AG04450 (cell line): ENCODE data around the gene PISD. TPM values are rescaled to one million over a fixed set of nuclear protein-coding genes. Genes with fewer than 3 reads are reported as not detected.

Experiments used
- CTCF ChIA-PET: fragments of 300-600, 350-600 bp; formaldehyde crosslinking; extraction: SDS; loops from one replicate; lab custom pipeline; 2022; ENCODE audit warnings: antibody characterized with exemption, inconsistent platforms; lab: Charles Lee
- POLR2A ChIA-PET: fragments of 350-600 bp; formaldehyde crosslinking; extraction: SDS; loops from one replicate; lab custom pipeline; 2021; ENCODE audit warnings: antibody characterized with exemption, inconsistent platforms; lab: Yijun Ruan, JAX
- DNase-seq: peaks from one replicate; pipeline ENCODE4 v3.0.0-alpha.2; 2011; ENCODE audit warnings: low read depth, low spot score
- H3K27ac ChIP-seq: one replicate; pipeline ENCODE4 v1.5.1; 2012; ENCODE audit warnings: low read depth, low read length, control low read depth
- H3K27me3 ChIP-seq: one replicate; pipeline ENCODE4 v1.6.0; 2012; ENCODE audit warnings: low read length; ENCODE audit not compliant: control insufficient read depth, insufficient read depth
- H3K4me3 ChIP-seq: 2 replicates; pipeline ENCODE4 v1.5.1; 2011; ENCODE audit warnings: mild to moderate bottlenecking, low read depth, low read length, control low read depth
- H3K9me3 ChIP-seq: 2 replicates; pipeline ENCODE4 v1.5.1; 2012; ENCODE audit warnings: low read length; ENCODE audit not compliant: control insufficient read depth, insufficient read depth
- polyA plus RNA-seq: library from polyadenylated mRNA; depleted of rRNA; stranded (reverse); fragments of >200 nt; gene quantifications from 2 replicates; pipeline ENCODE4 v1.2.3, GENCODE V29; 2011
- TF ChIP-seq, protein P1 (sequence below): IDR thresholded peaks from 2 replicates; pipeline ENCODE4 v1.5.1; 2011; ENCODE audit warnings: low read depth, low read length, control low read depth, inconsistent platforms

PISD gene
- polyA plus RNA-seq, 1 experiment = 21.6 TPM

DNA sequence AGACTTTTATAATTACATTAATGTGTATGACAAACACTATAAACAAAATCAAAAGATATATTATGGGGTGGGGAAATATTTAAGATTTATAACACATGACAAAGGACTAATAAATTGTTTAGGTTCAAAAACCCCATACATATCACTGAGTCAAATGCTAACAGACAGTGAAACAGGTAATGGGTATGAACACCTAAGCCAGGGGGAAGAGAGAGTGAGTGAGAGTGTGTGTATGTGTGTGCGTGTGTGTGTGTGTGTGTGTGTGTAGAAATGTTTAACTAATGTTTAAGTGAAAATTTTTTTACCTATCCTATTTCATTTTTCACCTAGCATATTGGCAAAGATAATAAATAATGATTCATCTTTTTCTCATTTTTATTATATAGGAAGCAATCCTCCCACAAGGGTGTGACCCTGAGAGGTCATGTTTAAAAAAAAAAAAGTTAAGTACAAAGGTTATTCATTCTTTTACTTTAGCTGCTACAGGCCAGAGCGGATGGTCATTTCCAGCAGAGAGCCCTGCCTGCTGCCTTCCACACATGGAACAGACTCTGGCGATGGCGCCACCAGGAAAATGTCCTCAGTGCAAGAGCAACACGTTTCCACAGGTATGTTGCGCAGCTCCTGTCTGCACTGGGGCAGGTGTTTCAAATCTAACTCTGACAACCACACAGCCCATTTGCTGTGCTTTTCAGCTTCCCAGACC, 72.9 kb downstream of the PISD start:
- Histone ChIP-seq H3K9me3 (no peaks in the 10 kb centered on the region), H3K27ac (no peak overlapping the region), H3K4me3 (no peak overlapping the region), H3K27me3 (no peaks in the 10 kb centered on the region)
- ChIA-PET POLR2A (no interaction called here), CTCF (interaction anchor here (0.9 kb wide), 1 partner anchor 45 kb away, joined by 3 read pairs; no protein-coding TSS in a partner anchor)
- no peak for DNase-seq
- TF ChIP-seq, protein P1, sequence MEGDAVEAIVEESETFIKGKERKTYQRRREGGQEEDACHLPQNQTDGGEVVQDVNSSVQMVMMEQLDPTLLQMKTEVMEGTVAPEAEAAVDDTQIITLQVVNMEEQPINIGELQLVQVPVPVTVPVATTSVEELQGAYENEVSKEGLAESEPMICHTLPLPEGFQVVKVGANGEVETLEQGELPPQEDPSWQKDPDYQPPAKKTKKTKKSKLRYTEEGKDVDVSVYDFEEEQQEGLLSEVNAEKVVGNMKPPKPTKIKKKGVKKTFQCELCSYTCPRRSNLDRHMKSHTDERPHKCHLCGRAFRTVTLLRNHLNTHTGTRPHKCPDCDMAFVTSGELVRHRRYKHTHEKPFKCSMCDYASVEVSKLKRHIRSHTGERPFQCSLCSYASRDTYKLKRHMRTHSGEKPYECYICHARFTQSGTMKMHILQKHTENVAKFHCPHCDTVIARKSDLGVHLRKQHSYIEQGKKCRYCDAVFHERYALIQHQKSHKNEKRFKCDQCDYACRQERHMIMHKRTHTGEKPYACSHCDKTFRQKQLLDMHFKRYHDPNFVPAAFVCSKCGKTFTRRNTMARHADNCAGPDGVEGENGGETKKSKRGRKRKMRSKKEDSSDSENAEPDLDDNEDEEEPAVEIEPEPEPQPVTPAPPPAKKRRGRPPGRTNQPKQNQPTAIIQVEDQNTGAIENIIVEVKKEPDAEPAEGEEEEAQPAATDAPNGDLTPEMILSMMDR = no peak

DNA sequence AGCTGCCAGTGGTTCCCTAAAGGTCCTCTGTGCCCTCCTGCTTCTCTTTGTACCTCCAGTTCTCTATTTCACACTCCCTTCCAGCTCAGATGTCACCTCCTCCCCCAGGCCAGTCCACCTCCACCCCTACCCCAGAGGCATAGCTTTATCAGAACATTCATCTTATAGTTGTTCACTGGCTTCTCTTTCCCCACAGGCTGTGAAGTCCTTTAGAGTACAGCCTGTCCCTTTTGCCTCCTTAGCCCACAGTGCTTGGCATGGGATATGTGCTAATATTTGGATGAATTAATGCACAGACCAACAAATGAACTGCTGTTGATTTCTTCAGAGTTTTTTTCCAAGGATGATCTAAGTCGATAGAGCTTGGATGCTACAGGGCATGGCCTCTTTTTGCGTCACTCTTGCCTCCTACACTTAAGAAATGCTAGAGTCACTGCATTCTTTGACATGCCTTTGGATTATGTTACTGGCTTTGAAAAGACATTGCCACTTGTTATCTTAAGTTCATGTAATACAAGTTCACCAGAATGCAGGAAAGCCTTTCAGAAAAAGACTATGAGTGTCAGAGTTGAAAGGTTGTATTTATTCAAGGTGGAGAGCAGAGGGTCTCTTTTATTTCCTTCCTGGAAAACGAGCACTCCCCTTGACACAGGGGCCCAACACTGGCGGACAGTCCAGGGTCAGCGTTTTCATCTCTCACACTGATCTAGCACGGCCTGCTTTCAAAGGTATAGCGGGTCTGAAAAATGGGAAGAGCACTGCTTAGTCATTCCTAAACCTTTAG, 75.7 kb downstream of the PISD start:
- CTCF ChIA-PET = interaction anchor here (1.1 to 2.9 kb wide), 3 partner anchors 17 to 48 kb away, joined by 3 to 17 read pairs (median 4); no protein-coding TSS in a partner anchor
- TF ChIP-seq, protein P1 = no peak

GRCh38 chr22:31585161-31585859, 76.7 kb downstream of the PISD start:
- CTCF ChIA-PET = interaction anchor here (1.1 to 2.9 kb wide), 2 partner anchors 18 to 29 kb away, joined by 3 to 17 read pairs; no protein-coding TSS in a partner anchor
- no peaks in the 10 kb centered on the region for H3K9me3 ChIP-seq
- TF ChIP-seq, protein P1 = no peak
- DNase-seq = no peak
- POLR2A ChIA-PET = no interaction called here
- H3K4me3 ChIP-seq = no peak overlapping the region
- H3K27ac ChIP-seq = no peak overlapping the region
- H3K27me3 ChIP-seq = no peaks in the 10 kb centered on the region

More for the DNA sequence above, 75.7 kb downstream of the PISD start:
- Histone ChIP-seq H3K9me3 (no peaks in the 10 kb centered on the region), H3K27me3 (no peaks in the 10 kb centered on the region), H3K4me3 (no peak overlapping the region), H3K27ac (no peak overlapping the region)
- POLR2A ChIA-PET = no interaction called here
- no peak for DNase-seq

GRCh38 chr22:31584804-31585160, 77.2 kb downstream of the PISD start:
- TF ChIP-seq, protein P1 = no peak
- Histone ChIP-seq H3K27me3 (no peaks in the 10 kb centered on the region), H3K27ac (no peak overlapping the region), H3K9me3 (no peaks in the 10 kb centered on the region), H3K4me3 (no peak overlapping the region)
- POLR2A ChIA-PET = interaction anchor here (1.0 to 1.1 kb wide), 2 partner anchors 18 to 46 kb away, joined by 4 to 5 read pairs; no protein-coding TSS in a partner anchor
- no peak for DNase-seq
- CTCF ChIA-PET = interaction anchor here (1.1 to 2.9 kb wide), 2 partner anchors 18 to 28 kb away, joined by 3 to 17 read pairs; no protein-coding TSS in a partner anchor
